ENCODE data around the gene CDH18.
"Not testable (repeated sequence)": the region's sequence is repeated elsewhere in the genome, so short reads cannot be mapped to it uniquely, and the experiment has no call there.

CDH18 gene

GRCh38 chr5:19859020-19859419, 129.0 kb downstream of the CDH18 start:
- no peak for DNase-seq (ENCODE audit: low read depth)

GRCh38 chr5:19855931-19856330, 132.1 kb downstream of the CDH18 start:
- DNase-seq (ENCODE audit: low read depth), result no peak

GRCh38 chr5:19855453-19855852, 132.5 kb downstream of the CDH18 start:
- DNase-seq (ENCODE audit: low read depth), result no peak

GRCh38 chr5:19855031-19855430, 133.0 kb downstream of the CDH18 start:
- DNase-seq (ENCODE audit: low read depth), result no peak

GRCh38 chr5:19853616-19854240, 134.3 kb downstream of the CDH18 start:
- DNase-seq (ENCODE audit: low read depth), result no peak

- DNase-seq (ENCODE audit: low read depth), result no peak
Measured at GRCh38 chr5:19837536-19838174, 150.3 kb downstream of the CDH18 start.

GRCh38 chr5:19835442-19835841, 152.6 kb downstream of the CDH18 start:
- DNase-seq (ENCODE audit: low read depth), result no peak

GRCh38 chr5:19812720-19813119, 175.3 kb downstream of the CDH18 start:
- not testable (repeated sequence) for DNase-seq (ENCODE audit: low read depth)

GRCh38 chr5:19806756-19807155, 181.2 kb downstream of the CDH18 start:
- DNase-seq (ENCODE audit: low read depth), result no peak

GRCh38 chr5:19802686-19803085, 185.3 kb downstream of the CDH18 start:
- DNase-seq (ENCODE audit: low read depth), result no peak

- DNase-seq (ENCODE audit: low read depth), result no peak
Measured at GRCh38 chr5:19795218-19795617, 192.8 kb downstream of the CDH18 start.

- DNase-seq (ENCODE audit: low read depth), result no peak
Measured at GRCh38 chr5:19790829-19791466, 197.1 kb downstream of the CDH18 start.

GRCh38 chr5:19782566-19782965, 205.4 kb downstream of the CDH18 start:
- DNase-seq (ENCODE audit: low read depth), result no peak

GRCh38 chr5:19777363-19777762, 210.6 kb downstream of the CDH18 start:
- DNase-seq (ENCODE audit: low read depth), result no peak

- not testable (repeated sequence) for DNase-seq (ENCODE audit: low read depth)
Measured at GRCh38 chr5:19776886-19777285, 211.1 kb downstream of the CDH18 start.

- no peak for DNase-seq (ENCODE audit: low read depth)
Measured at GRCh38 chr5:19771174-19771835, 216.7 kb downstream of the CDH18 start.

- no peak for DNase-seq (ENCODE audit: low read depth)
Measured at GRCh38 chr5:19770396-19770795, 217.6 kb downstream of the CDH18 start.

GRCh38 chr5:19767987-19768386, 220.0 kb downstream of the CDH18 start:
- no peak for DNase-seq (ENCODE audit: low read depth)

- DNase-seq (ENCODE audit: low read depth), result no peak
Measured at GRCh38 chr5:19753579-19753978, 234.4 kb downstream of the CDH18 start.

GRCh38 chr5:19751326-19751725, 236.7 kb downstream of the CDH18 start:
- no peak for DNase-seq (ENCODE audit: low read depth)

GRCh38 chr5:19745247-19745646, 242.8 kb downstream of the CDH18 start:
- DNase-seq (ENCODE audit: low read depth), result no peak

- no peak for DNase-seq (ENCODE audit: low read depth)
Measured at GRCh38 chr5:19739671-19740070, 248.3 kb downstream of the CDH18 start.

GRCh38 chr5:19734776-19735175, 253.2 kb downstream of the CDH18 start:
- DNase-seq (ENCODE audit: low read depth), result no peak
